ENCODE results near the gene ACER3.

GRCh38 chr11:77038029-77038824 lies 177.5 kb downstream of the ACER3 start:
- TF ChIP-seq RAD21 (IDR thresholded peaks at IDR 0.05; ENCODE audit: low read length) (no peak), CTCF (conservative IDR thresholded peaks at IDR 0.05; ENCODE audit: low read depth, low read length) (no peak), POLR2A (IDR thresholded peaks at IDR 0.05; ENCODE audit: low read depth, low read length) (no peak), BHLHE40 (IDR thresholded peaks at IDR 0.05; ENCODE audit: low read depth, low read length) (no peak), FOS (IDR thresholded peaks at IDR 0.05; ENCODE audit: low read depth, low read length) (no peak), NFE2L2 (IDR thresholded peaks at IDR 0.05; ENCODE audit: low read depth, low read length) (no peak), CEBPB (IDR thresholded peaks at IDR 0.05; ENCODE audit: low read depth, low read length) (no peak), USF2 (IDR thresholded peaks at IDR 0.05; ENCODE audit: low read depth, low read length) (no peak)
